ELF-1 (cell line): ENCODE results near the gene TANGO2.

Source experiments
- DNase-seq: peaks from one replicate; pipeline ENCODE4 v3.0.0-alpha.2; 2016; ENCODE audit warnings: low read depth, low spot score

Gene TANGO2

DNA sequence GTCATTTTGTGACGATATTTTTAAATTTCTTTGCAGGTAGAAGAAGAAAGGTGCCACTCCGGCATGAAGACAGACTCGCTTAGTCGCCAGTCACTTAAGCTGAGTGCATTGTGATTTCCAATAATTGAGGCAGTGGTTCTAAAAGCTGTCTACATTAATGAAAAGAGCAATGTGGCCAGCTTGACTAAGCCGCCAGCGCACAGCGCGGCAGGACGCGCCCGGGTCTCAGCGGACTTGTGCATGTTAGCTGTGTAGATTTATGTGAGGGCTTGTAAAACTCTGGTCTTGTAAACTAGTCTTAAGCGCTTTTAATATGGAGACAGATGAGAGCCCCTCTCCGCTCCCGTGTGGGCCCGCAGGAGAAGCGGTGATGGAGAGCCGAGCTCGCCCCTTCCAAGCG, 64.7 kb downstream of the TANGO2 start:
- DNase-seq: no peak

DNA sequence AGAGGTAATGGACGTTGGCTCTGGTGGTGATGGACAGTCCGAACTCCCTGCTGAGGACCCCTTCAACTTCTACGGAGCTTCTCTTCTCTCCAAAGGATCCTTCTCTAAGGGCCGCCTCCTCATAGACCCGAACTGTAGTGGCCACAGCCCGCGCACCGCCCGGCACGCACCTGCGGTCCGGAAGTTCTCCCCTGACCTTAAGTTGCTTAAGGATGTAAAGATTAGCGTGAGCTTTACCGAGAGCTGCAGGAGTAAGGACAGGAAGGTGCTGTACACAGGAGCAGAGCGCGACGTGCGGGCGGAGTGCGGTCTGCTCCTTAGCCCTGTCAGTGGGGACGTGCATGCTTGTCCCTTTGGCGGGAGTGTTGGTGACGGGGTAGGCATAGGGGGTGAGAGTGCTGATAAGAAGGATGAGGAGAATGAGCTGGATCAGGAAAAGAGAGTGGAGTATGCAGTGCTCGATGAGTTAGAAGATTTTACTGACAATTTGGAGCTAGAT, 65.2 kb downstream of the TANGO2 start:
- DNase-seq: no peak

DNA sequence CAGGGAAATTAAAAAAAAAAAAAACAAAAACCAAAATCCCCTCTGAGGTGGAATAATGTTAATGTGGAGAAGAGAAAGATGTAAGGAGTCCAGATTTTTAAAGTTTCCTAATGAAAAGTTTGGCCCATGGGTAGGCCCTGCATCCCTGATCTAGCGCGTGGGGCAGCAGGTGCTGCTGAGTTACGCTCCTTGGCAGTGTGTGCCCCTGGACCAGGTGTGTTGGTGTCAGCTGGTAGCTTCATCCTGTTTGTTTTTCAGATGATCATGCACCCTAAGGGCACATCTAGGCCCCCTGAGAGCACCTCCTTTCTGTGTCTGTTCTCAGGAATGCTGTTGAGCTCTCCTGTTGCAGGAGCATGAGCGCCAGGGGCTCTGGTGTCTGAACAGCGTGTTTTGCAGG, 65.9 kb downstream of the TANGO2 start:
- DNase-seq: no peak

DNA sequence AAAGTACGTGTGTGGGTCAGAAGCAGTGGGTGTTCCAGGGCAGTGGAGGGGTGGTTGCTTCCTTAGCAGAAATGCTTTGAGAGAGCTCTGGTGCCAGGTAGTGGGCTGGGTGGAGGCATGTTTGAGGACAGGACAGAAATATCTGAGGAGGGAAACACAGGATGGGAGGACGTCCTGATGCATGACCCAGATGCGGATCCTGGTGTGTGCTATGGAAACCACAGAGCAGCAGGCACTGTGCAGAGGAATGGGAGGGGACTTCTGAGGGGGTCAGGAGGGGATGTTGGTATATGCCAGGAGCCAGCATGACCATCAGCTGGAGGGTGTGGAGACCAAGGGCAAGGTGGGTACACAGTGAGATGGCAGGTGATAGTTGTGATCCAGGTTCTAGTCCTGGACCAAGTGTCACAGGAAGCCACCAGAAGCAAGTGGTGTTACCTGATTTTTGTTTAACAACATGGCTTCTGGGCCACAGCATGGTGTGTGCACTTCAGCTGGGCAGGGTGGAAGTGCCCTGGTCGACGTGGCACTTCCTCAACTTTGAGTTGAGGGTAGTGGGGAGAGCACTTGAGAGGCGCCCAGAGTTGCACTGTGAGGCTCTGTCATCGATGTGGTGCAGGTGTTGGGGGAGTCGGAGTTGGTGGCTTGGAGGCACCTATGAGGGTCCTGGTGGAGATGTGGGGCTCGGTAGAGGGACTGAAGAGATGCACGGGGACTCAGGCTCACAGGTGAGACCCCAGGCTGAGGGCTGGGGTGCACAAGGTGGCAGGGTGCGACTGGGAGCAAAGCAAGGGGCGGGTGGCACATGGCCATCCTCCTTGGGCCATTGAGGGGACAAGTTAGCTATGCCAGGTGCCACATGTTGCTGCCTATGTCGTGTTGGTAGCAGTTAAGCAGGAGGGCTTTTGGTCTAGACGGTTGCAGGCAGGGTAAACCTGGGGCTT, 66.7 kb downstream of the TANGO2 start:
- no peak for DNase-seq

DNA sequence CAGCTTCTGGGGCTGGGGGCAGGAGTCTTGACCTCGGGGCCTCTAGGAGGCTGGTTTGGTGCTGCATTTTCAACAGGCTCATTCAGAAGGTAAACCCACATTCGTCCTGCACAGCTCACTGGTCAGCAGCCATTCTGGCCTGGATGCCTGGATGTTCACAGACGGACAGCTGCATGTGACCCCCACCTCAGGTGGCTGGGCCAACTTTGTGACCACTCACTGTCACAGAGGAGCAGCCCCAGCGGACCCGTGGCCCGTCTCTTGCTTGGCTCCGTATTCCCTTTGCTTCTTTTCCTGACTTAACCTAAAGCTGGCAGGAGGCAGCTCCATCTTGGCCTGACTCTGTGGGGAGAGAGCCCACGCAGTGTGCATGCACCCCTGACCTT, 67.3 kb downstream of the TANGO2 start:
- DNase-seq: no peak

DNA sequence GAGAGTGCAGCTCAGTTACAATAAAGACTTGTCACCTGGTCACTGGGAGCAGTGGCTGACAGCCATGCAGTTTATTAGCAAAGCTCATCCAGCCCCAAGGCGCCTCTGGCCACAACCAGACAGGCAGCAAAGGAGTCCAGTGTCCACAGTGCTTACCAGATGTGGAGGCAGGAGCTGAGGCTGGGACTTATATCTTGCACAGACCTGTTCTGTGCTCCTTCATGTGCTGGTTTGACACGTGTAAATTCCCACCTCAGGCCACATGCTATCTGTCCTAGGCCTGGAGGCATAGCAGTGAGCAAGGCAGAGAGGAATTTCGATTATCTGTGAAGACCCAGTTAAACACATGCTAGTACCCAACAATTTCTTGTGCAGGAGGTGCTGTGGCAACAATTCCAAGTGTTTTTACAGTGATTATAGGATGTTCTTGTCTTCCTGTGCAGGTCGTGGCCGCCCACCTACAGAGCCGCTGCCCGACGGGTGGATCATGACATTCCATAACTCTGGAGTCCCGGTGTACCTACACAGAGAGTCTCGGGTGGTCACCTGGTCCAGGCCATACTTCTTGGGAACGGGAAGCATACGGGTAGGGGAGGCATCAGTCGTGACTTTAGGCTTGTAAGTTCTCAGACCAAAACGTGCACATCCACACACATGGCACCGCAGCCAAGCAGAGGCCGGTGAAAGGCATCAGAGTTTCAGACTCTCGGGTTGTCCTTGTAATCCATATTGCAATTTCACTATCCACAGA, 68.5 kb downstream of the TANGO2 start:
- DNase-seq: no peak

DNA sequence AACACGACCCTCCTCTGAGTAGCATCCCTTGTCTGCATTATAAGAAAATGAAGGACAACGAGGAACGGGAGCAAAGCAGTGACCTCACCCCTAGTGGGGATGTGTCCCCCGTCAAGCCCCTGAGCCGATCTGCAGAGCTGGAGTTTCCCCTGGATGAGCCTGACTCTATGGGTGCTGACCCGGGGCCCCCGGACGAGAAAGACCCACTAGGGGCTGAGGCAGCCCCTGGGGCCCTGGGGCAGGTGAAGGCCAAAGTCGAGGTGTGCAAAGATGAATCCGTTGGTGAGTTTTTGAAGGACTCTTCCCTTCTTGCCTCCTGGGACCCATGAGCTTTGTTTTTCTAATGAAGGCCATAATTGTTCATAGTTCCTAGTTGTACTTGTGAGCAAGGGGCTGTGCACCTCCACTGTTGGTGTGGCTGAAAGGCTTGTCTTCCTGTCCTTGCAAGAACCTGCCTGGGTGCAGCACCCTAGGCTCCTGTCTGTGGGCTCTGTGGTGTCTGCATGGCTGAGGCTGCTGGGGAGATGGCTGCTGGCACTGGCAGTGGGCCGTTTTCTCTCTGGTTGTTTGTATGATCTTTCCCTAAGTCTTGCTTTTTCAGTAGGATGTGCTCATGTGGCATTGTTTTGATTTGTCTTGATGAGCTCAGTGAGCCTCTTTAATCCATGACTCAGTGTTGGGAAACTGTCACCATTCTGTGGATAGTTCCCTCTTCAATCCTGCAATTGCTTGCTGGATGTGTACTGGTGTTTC, 69.2 kb downstream of the TANGO2 start:
- DNase-seq: no peak

DNA sequence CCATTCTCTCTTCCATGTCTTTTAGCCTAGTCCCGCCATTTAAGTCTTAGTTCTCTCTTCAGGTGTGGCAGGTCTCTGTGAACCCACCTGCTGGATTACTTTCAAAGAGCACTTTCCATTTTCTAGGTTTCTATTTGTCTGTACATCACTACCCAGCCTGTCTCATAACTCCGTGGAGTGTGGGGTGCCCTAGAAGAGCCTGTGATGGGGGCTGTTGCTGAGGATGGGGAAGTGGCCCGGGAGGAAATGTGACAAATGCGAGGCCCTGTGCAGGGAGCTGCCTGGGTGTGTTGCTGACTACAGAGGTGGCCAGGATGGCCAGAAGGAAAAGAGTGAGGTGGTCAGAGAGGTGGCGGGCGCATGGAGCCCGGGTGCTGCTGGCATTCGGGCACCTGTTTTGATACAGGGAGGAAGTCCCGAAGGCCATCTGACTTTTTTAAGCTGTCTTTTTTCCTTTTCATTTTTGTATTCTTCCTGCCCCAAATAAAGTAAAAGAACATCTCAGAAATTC, 69.9 kb downstream of the TANGO2 start:
- no peak for DNase-seq

DNA sequence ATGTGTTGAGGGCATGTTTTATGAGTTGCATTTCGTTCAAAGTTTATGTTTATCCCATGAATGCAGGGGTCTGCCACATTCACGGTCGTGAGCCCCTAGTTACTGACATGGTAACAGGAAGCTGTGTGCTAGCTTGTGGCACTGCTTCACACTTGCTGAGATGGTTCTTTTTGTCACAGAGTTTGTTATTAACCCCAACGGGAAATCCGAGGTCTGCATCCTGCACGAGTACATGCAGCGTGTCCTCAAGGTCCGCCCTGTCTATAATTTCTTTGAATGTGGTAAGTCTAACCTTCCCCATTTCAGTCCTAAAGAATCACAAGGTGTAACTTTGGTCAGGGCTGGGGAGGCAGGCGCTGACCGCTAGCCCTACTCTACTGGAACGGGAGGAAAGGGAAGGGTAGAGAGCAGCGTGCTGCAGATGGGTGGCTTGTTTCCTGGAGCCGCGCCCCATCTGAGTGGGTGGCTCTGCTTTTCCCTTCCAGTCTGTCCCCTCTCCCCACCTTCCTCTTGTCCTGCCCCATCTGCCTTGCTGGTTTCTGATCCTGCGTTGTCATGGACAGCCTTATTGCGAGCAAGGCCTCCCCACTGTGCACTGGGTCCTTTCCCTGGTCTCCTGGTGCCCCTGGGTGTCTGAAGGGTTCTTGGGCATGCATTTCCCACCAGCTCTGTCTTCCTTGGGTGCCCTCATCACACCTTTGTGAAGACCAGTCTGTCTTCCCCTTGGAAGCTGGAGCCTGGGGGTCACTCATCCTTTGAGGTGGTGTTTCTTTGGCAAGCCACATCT, 71.0 kb downstream of the TANGO2 start:
- DNase-seq: no peak

DNA sequence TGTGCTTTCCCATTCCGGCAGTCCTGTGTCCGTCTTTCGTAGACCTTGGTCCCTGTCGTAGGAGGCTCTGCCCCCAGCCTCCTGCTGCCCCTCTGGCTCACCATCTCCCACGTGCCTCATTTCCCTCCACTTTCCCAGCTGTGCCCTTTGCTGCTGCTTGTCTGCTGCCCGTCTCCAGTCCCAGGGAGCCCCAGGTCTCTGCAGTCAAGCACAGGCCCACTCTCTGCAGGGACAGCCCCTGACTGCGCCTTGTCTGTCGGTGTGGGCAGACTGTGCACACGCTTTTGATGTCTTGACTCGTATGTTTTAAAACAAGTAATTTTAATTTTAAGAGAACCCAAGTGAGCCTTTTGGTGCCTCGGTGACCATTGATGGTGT, 71.6 kb downstream of the TANGO2 start:
- DNase-seq: no peak

DNA sequence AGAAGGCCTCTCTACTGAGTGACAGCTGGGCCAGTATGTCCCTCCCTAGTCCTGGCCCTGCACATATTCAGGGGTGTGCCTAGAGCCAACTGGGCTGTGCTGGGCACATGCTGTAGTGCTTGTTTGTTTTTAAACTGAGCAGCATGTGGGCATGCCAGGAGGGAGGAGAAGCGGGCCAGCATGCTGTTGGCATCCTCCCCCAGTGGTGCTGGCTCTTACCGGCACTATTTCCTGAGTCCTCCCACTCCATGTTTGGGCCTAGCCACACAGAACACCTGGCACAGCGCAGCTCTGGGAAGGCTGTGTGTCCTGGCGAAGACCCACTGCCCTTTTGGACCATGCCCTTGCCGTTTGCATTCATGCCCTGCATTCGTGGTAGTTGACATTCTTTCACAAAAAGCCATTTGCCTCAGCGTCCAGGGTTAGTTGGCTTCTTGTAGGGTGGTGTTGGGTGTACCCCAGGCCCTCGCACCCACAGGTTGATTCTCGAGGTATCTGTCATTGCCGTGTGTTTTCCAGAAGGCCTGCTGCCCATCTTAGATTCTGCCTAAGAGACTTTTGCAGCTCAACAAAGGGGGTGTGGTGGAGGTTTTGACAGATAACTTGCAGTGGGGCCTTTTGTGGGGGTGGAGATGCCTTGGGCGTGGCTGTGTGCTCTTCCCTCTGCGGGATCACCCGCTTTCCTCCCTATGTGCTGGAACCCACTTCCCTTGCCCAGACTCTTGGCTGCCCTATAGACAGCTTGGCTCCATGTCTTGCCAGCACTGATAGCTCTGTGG, 72.7 kb downstream of the TANGO2 start:
- no peak for DNase-seq

DNA sequence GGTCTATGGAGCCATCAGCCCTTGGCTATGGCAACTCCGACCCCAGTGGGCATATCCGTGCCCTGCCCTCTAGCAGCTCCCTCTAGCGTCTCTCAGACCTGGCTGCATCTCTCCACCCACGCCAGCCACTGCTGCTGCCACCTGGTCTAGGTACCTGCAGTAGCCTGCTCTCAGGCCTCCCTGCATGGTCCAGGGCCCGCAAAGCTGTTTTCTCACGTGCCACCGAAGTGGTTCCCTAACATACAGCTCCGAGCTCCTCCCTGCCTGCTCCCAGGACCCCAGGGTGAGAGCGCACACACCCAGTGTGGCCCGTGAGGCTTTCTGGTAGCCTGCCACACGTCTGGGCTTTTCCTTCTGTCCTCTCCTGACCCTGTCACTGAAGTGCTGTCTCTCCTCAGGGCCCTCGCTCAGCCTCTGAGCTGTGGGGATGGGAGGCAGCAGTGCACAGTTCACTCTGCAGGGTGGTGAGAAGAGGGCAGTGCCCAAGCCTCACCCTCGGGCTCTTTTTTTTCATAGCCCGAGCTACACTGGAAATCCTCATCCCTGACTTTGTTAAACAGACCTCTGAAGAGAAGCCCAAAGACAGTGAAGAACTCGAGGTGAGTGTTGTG, 73.4 kb downstream of the TANGO2 start:
- DNase-seq: no peak

DNA sequence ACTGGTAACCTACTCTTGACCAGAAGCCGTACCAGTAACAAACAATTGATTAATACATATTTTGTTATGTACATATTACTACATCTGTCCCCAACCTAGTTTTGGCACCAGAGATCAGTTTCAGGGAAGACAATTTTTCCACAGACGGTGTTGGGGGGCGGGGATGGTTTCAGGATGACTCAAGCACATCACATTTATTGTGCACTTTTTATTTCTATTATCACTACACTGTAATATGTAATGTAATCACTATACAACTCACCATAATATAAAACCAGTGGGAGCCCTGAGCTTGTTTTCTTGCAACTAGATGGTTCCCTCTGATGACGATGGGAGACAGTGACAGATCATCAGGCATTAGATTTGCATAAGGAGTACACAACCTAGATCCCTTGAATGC, 74.6 kb downstream of the TANGO2 start:
- DNase-seq: no peak

DNA sequence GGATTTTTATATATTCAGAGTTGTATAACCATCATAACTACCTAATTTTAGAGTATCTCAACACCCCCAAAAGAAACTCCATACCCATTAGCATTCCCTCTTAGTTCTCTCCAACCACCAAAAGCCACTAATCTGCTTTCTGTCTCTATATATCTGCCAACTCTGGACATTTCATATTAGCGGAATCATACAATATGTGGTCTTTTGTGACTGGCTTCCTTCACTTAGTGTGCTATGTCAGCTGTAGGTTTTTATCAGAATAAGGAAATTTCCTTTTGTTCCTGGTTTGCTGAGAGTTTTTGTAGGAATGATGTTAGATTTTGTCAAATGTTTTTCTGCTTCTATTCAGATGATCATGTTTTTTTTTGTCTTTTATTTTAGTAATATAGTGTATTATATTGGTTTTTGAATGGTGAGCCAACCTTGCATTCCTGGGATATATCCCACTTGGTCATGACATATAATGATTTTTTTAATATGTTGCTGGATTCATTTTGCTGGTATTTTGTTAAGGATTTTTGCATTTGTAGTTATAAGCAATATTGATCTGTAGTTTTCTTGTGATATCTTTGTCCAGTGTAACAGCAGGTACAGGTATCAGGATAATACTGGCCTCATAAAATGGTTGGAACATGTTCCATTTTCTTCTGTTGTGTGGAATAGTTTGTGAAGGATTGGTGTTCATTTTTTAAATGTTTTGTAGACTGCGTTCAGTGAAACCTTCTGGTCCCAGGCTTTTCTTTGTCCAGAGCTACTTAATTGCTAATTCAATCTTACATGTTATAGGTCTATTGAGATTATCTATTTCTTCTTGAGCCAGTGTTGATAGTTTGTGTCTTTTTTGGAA, 75.9 kb downstream of the TANGO2 start:
- DNase-seq: no peak

DNA sequence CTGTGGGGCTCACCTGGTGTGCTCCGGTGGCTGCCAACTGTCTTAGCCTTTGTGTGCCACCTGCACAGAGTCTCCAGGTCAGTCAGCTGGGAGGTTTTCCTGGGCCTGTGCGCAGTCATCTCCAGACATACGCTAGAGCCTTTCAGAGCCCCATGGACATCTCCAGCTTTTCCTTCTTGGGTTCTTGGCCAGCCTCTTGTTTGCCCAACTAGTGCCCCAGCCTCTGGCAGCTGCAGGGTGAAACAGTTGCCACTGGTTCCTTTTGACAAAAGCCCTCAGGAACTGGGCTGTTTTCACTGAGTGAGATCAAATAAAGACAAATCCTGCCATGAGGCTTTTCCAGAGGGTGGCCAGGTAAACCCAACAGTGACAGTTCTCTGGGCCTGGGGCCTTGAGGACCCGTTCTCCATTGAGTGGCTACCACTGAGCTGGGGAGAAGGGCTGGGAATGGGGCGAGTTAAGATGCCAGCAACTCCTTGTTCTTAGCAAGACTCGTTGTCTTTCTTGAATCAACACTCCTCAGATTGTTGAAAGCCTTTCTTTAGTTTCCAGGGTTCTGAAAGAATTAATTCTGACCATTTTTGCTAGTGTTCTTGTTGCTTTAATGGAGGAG, 78.3 kb downstream of the TANGO2 start:
- no peak for DNase-seq

DNA sequence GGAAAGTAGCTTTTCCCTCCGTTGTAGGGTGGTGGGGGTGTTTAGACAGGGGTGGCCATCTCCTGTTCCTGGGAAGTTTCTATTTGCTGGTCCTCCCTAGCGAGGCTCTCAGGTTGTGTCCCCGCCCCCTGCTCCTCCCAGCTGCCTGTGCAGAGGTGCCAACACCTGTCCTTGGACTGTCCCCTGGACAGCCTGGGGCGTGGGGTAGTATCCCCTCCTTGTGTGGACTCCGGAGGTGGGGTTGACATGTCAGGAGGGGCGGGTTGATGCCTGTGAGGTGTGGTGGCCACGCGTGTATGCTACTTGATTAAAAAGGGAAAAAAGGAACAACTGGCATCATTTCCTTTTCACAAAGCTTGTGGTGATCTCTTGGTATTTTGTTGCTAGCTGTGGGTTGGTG, 80.7 kb downstream of the TANGO2 start:
- no peak for DNase-seq

DNA sequence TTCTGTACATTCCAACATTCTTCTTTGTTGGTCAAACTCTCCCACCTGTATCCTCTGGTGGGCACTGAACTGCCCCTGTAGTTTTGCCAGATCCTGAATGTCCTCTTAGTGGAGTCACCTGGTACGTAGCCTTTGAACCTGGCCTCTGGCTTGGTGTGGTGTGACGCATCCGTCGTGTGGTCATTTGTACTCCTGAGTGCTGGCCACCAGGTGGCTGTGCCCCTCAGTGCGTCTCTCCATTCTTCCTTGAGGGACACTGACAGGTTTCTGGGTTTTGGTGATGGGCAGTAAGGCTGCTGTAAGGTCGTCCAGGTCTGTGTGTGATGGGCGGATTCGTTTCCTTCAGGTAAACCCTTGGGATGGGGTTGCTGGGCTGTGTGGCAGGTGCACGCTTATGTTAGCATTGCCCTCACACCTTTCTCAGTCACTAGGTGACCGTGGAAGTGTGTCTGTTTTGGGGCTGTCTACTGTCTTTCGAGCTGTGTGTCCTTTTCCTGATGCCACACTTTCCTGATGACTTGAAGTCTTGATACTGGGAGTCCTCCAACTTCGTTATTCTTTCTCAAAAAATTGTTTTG, 81.4 kb downstream of the TANGO2 start:
- DNase-seq: no peak
